Uterus (tissue), 4 donors: Measurements from ENCODE around the gene GPR108. TPM values are rescaled to one million over a fixed set of nuclear protein-coding genes. Genes with fewer than 3 reads are reported as not detected.
A peak's percentile ranks its signal among the peaks of the same experiment; 100 is the strongest.

ENCODE experiments used
- DNase-seq, 2 donors: peaks; one replicate each; pipeline ENCODE4 v3.0.0-alpha.2; 2019 to 2020
- H3K27ac ChIP-seq, 2 donors: fragments of 200-600 bp; sonication (generic); 1 replicate in 1 of 2; 2 replicates in 1 of 2; pipeline ENCODE4 v1.5.1; 2016 to 2018
- H3K27me3 ChIP-seq, 2 donors: fragments of 200-600 bp; sonication (generic); one replicate each; pipeline ENCODE4 v1.5.1; 2018 to 2019; ENCODE audit warnings: control low read depth in 1 of 2
- H3K36me3 ChIP-seq, 2 donors: fragments of 200-600 bp; sonication (generic); one replicate each; pipeline ENCODE4 v1.5.1; 2019; ENCODE audit warnings: control low read depth in 1 of 2
- H3K4me1 ChIP-seq, 2 donors: fragments of 200-600 bp; sonication (generic); one replicate each; pipeline ENCODE4 v1.5.1; 2018 to 2019; ENCODE audit warnings: control low read depth in 1 of 2
- H3K4me3 ChIP-seq, 2 donors: fragments of 200-600 bp; sonication (generic); 1 replicate in 1 of 2; 2 replicates in 1 of 2; pipeline ENCODE4 v1.5.1; 2018 to 2019; ENCODE audit warnings: mild to moderate bottlenecking in 1 of 2
- H3K9me3 ChIP-seq, 2 donors: fragments of 200-600 bp; sonication (generic); one replicate each; pipeline ENCODE4 v1.5.1; 2019; ENCODE audit warnings: control low read depth in 1 of 2
- POLR2A ChIP-seq, 2 donors: fragments of 450-650 bp; IDR thresholded peaks; one replicate each; pipeline ENCODE4 v1.6.1; 2016; ENCODE audit warnings: antibody characterized with exemption in 2 of 2, mild to moderate bottlenecking in 1 of 2, moderate library complexity in 1 of 2
- intact Hi-C: fragments of 100-400 bp; cut with DNase I; formaldehyde crosslinking; loops from one replicate; pipeline ENCODE4 v1.15.1; 2023; ENCODE audit warnings: low total_unique reads
- total RNA-seq, 4 donors: library from RNA; depleted of rRNA in 3 of 4; stranded (reverse); fragments of >200 nt in 3 of 4; gene quantifications; one replicate each; pipeline versions ENCODE4 v1.1.0 to v1.2.4, GENCODE V29; 2014 to 2023
- TF ChIP-seq, protein P1 (sequence below), 4 experiments: fragments of 200-600 bp in 2 of 4; fragments of 450-650 bp in 2 of 4; sonication (generic) in 2 of 4; IDR thresholded peaks; one replicate each; pipeline ENCODE4 v1.5.1; 2016 to 2019; ENCODE audit warnings: antibody characterized with exemption in 4 of 4, mild to moderate bottlenecking in 2 of 4, moderate library complexity in 1 of 4
- donor health status: DM: yes; HTN: yes; CAD: no.

Gene GPR108
- total RNA-seq, 4 donors from 2014 or later = 38.6 to 147 (median 111) TPM

DNA sequence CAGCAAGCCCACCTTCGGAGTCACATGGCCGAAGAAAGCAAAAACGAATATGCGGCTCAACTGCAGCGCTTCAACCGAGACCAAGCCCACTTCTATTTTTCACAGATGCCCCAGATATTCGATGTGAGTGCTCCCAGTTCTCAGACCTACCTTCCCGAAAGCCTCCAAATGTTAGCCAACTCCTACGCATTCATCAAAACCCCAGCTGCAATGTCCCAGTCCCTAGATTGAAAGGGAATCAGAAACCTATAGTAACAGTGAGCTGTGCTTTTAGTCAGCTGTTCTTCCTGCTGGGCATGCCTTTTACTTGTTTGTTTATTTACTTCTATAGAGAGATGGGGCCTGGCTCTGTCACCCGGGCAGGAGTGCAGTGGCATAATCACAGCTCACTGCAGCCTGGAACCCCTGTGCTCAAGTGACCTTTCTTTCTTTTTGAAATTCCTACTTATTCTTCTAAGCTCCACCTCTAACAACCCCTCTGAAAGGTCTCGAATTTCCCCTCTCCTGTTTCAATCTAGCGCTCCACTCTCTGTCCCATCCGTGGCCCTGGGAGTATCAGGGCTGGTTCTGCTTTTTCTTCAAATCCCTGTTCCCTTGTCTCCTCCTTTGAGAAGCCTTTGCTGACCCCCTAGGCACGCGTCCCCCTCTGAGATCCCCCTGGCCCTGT lies 6.5 kb upstream of the GPR108 start:
- no peak for DNase-seq
- H3K27ac ChIP-seq = peak overlapping the region; percentile 87 to 91
- TF ChIP-seq, protein P1, sequence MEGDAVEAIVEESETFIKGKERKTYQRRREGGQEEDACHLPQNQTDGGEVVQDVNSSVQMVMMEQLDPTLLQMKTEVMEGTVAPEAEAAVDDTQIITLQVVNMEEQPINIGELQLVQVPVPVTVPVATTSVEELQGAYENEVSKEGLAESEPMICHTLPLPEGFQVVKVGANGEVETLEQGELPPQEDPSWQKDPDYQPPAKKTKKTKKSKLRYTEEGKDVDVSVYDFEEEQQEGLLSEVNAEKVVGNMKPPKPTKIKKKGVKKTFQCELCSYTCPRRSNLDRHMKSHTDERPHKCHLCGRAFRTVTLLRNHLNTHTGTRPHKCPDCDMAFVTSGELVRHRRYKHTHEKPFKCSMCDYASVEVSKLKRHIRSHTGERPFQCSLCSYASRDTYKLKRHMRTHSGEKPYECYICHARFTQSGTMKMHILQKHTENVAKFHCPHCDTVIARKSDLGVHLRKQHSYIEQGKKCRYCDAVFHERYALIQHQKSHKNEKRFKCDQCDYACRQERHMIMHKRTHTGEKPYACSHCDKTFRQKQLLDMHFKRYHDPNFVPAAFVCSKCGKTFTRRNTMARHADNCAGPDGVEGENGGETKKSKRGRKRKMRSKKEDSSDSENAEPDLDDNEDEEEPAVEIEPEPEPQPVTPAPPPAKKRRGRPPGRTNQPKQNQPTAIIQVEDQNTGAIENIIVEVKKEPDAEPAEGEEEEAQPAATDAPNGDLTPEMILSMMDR (IDR thresholded peaks at IDR 0.05) = no peak
- TF ChIP-seq POLR2A (IDR thresholded peaks at IDR 0.05) = no peak
- H3K36me3 ChIP-seq = no peaks in the 10 kb centered on the region
- no peak overlapping the region for H3K4me3 ChIP-seq
- no peaks in the 10 kb centered on the region for H3K27me3 ChIP-seq
- peaks cover 3 to 23% of the 10 kb centered on the region in 2 donors for H3K4me1 ChIP-seq
- no peaks in the 10 kb centered on the region for H3K9me3 ChIP-seq
- intact Hi-C loops = no loop called here

DNA sequence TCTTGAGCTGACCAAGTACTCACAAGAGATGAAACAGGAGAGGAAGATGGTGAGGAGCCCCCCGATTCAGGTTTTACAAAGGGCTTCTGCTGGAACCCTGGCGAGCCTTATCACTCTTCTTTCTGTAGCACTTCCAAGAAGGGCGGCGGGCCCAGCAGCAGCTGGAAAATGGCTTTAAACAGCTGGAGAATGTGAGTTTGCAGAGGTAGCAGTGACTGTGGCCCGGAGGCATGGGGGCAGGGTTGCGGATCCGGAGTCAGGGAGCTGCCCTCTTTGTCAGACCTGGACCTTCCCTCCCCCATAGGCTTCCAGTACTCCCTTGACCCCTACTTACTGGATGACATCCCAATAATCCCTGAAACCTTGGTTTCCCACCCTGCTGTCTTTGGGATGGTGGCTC lies 5.7 kb upstream of the GPR108 start:
- intact Hi-C loops = no loop called here
- Histone ChIP-seq H3K9me3 (no peaks in the 10 kb centered on the region), H3K36me3 (no peaks in the 10 kb centered on the region), H3K27ac (peak overlapping the region; percentile 87 to 91), H3K4me1 (peaks cover 3 to 31% of the 10 kb centered on the region in 2 donors), H3K4me3 (no peak overlapping the region), H3K27me3 (no peaks in the 10 kb centered on the region)
- TF ChIP-seq POLR2A (IDR thresholded peaks at IDR 0.05) = no peak
- TF ChIP-seq, protein P1 (IDR thresholded peaks at IDR 0.05) = no peak
- DNase-seq = no peak

DNA sequence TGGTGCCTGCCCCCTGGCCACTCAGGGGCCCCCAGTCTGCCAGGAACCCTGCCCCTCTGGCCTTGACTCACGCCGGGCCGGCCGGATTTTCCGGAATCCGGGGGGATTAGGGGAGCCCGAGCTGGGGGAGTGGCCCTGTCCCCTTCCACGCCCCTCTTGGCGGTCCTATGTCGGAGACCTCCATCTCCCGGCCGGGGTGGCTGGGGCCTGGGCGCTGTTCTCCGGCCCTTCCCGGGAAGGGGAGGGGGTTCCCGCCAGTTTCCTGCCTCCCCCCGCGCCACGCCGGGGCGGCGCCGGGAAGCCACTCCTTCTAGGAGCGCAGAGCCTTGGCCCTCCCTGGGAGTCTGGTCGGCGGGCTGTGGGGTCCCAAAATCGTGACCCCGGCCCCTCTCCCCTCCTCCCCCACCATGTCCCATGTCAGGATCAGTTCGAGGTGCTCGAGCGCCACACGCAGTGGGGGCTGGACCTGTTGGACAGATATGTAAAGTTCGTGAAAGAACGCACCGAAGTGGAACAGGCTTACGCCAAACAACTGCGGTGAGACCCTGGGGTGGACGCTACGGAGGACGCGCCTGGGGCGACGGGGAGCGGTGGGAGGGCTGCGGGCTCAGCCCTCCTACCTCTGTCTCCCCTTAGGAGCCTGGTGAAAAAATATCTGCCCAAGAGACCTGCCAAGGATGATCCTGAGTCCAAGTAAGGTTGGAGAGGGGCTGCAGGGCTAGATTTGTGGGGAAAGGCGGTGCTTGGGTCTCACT lies 3.4 kb upstream of the GPR108 start:
- H3K4me3 ChIP-seq = peak overlapping the region; percentile 82 to 89
- no peaks in the 10 kb centered on the region for H3K27me3 ChIP-seq
- no peaks in the 10 kb centered on the region for H3K36me3 ChIP-seq
- intact Hi-C loops = no loop called here
- peaks cover 3 to 33% of the 10 kb centered on the region in 2 donors for H3K4me1 ChIP-seq
- TF ChIP-seq, protein P1 (IDR thresholded peaks at IDR 0.05) = no peak
- peak in 1 of 2 donors; percentile 14 for TF ChIP-seq POLR2A (IDR thresholded peaks at IDR 0.05)
- peak overlapping the region; percentile 82 to 99 for H3K27ac ChIP-seq
- peak; percentile 63 to 70 for DNase-seq
- no peaks in the 10 kb centered on the region for H3K9me3 ChIP-seq

DNA sequence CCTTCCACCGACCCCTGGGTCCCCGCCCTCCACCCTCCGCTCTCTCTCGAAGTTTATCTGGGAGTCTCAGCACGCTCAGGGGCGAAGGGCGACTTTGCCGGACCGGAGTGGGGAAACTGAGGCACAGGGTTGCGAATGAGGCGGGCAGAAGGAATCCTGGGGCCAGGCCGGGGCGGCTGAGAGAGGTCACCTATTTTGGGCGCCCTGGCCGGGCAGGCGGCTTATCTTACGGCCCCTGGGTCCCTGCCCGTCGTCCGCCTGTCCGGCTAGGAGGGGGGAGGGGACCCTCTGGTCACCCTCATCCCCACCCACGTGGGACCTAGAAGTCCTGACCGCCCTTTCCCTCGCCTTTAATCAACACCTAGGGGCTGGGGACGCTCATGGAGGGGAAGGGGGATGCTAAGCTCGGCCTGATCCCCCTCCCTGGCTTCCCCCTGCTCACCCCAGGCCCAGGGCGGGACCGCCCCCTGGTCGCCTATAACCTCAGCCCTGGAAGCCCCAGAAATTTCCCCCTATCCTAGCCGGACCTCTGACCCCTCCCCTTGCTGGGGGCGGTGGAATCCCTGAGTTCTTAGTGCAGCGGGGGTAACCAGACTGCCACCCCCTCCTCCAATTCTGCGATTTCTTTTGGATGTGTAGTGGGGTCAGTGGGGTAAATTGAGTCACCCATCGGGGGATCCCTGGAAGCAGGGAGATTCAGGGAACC lies 2.7 kb upstream of the GPR108 start:
- intact Hi-C loops = no loop called here
- peak in 1 of 2 donors; percentile 42 for DNase-seq

More for the DNA sequence above, 2.7 kb upstream of the GPR108 start:
- Histone ChIP-seq H3K9me3 (no peaks in the 10 kb centered on the region), H3K4me3 (peak overlapping the region; percentile 82 to 89), H3K27ac (peak overlapping the region; percentile 82 to 99), H3K4me1 (peaks cover 0 to 28% of the 10 kb centered on the region in 2 donors), H3K36me3 (no peaks in the 10 kb centered on the region), H3K27me3 (no peaks in the 10 kb centered on the region)
- TF ChIP-seq, protein P1 (IDR thresholded peaks at IDR 0.05) = no peak
- TF ChIP-seq POLR2A (IDR thresholded peaks at IDR 0.05) = no peak
